HCEC 1CT (cell line): Measurements from ENCODE around the gene LY86.
"Not testable (repeated sequence)": the region's sequence is repeated elsewhere in the genome, so short reads cannot be mapped to it uniquely, and the experiment has no call there.

Source experiments
- DNase-seq: peaks from one replicate; pipeline ENCODE4 v3.0.0-alpha.2; 2017

The LY86 gene

GRCh38 chr6:6596529-6597328 lies 8.2 kb downstream of the LY86 start:
- no peak for DNase-seq

GRCh38 chr6:6597682-6598081 lies 9.2 kb downstream of the LY86 start:
- DNase-seq: no peak

DNA sequence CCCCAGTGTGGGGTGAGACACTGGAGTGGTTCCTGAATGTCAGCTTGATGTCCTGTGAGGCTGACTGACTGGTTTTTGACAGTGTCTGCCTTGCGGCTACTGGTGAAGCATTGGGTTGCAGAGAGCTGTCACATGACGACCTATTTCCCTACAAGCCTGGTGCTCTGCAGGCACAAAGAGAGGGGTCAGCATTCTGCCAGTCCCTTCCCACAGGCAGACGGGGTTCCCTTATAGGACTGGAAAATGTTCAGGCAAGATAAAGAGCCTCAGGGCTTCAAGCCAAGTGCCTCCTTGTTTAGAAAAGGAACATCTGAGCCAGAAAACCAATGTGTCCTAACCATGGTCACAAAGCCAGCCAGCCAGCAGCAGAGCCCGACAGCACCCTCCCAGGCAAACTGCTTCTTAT lies 11.0 kb downstream of the LY86 start:
- DNase-seq: no peak

DNA sequence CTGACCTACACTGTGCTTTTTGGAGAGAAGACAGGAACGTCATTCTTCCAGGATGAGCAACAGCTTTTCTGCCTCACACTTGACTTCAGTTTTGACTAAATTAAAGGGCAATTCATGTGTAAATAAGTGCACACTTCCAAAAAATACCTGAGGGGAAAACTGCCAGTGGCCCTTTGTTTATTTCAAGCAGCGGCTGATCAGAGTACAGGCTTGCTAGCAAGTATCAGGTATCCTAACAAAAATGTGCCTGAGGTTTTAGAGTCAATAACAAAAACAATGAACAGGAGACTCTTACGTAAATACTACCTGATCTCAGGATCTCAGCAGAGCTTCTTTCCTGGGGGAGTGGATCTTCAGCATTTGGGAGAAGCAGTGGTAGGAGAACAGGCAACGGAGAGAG lies 12.4 kb downstream of the LY86 start:
- no peak for DNase-seq

DNA sequence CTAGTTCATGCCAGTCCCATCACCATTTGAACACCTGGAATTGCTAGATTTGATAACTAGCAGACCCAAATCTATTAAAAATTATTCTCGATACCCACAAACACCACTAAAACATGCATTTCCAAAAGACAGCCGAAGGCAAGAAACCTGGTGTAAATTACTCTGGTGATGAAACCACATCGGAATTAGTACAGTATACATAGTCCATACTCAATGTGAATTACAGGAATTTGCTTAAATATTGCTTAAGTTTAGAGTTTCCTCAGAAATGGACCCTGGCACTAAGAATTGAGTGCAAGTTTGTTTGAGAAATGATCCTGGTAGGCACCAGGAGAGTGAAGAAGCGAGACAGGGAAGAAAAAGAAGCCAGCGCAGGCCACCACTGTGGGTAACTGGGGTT lies 13.7 kb downstream of the LY86 start:
- DNase-seq: no peak

- DNase-seq: no peak
Measured at GRCh38 chr6:6603317-6603716, 14.8 kb downstream of the LY86 start.

DNA sequence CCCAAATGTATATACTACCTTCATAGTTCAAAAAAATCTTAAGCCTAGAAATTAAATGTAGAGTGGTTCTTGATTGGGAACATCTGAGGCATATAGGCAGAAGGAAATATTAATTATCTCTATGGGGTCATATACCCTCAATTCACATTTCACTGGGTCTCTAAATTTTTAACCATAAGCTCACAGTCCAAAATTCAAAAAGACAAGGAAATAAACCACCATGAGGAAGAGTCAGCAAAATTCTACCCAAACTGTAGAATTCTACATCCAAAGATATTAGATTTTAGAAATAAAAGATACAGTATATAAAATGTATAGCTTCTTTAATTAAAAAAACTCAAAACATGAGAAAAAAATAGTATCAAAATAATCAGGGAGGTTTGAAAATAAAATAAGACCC lies 15.5 kb downstream of the LY86 start:
- DNase-seq: no peak

GRCh38 chr6:6604566-6604965 lies 16.0 kb downstream of the LY86 start:
- DNase-seq: no peak

GRCh38 chr6:6605873-6606272 lies 17.4 kb downstream of the LY86 start:
- DNase-seq: no peak

GRCh38 chr6:6606391-6607030 lies 18.0 kb downstream of the LY86 start:
- not testable (repeated sequence) for DNase-seq

- no peak for DNase-seq
Measured at GRCh38 chr6:6609450-6609849, 20.9 kb downstream of the LY86 start.

DNA sequence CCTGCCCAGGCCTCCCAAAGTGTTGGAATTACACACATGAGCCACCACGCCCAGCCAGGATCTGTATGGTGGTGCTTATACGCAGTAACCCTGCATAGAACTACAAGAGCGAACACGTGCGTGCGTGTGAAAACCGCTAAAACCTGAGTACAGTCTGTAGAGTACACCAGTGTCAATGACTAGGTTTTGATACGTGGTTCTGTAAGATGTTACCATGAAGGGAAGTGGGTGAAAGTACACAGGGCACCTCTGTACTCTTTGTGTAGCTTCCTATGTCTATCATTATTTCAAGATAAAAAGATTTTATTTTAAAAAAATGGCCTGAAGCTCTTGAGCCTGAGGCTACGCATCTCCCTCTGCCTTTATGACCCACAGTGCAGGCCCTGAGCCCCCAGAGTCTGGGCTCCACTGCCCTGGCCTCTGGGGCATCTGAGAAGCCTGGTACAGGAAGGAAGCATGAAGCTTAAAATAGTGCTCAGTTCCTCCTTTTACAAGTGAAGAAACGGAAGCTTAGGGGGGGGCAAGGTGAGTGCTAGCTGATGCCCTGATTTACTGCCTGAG lies 21.6 kb downstream of the LY86 start:
- no peak for DNase-seq

DNA sequence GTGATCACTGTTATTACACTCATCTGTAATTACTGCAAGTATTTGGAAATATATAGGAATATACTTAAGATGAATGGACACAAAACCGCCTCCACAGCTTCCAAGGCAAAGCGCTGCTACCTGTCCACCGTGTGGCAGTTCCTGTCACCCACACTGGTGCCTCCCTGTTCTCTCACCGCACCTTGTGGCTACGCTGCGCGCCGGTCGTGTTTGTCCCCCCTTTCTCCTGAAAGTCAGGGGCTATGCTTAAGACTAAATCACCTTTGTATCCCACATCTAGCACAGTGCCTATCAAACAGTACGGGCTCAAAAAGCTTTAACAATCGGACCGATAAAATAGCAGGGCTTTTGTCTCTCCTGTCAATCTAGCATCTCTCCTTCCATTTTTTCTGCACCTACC lies 23.0 kb downstream of the LY86 start:
- no peak for DNase-seq

GRCh38 chr6:6612308-6612707 lies 23.8 kb downstream of the LY86 start:
- no peak for DNase-seq

DNA sequence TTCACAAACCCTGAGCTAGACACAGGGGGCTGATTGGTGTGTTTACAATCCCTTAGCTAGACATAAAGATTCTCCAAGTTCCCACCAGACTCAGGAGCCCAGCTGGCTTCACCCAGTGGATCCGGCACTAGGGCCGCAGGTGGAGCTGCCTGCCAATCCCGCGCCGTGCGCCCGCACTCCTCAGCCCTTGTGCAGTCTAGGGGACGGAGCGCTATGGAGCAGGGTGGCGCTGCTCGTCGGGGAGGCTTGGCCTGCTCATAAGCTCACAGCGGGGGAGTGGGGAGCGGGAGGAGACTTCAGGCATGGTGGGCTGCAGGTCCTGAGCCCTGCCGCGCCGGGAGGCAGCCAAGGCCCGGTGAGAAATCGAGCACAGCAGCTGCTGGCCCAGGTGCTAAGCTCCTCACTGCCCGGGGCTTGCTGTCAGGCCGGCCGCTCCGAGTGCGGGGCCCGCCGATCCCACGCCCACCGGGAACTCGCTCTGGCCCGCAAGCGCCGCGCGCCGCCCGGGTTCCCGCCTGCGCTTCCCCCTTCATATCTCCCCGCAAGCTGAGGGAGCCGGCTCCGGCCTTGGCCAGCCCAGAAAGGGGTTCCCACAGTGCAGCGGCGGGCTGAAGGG lies 24.7 kb downstream of the LY86 start:
- not testable (repeated sequence) for DNase-seq

- no peak for DNase-seq
Measured at GRCh38 chr6:6614096-6614982, 25.8 kb downstream of the LY86 start.

DNA sequence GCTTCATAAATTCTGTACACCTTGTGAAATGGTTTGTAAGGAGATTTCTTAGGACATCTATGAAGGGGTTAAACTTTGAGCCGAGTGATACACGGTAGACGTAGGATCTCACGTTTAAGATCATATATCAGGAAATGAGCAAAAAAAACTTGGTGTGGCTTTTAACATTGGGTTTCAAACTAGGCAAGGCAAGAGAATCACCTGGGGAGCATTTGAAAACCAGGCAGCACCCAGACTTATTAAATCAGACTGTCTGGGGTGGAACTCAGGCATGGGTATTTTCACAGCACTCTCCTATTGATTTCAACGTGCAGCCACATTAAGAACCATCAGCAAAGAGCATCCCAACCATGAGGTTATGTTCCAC lies 26.4 kb downstream of the LY86 start:
- no peak for DNase-seq

- DNase-seq: no peak
Measured at GRCh38 chr6:6616656-6617055, 28.1 kb downstream of the LY86 start.

- no peak for DNase-seq
Measured at GRCh38 chr6:6619021-6619794, 30.7 kb downstream of the LY86 start.

- no peak for DNase-seq
Measured at GRCh38 chr6:6620766-6621425, 32.4 kb downstream of the LY86 start.

- no peak for DNase-seq
Measured at GRCh38 chr6:6622501-6622900, 34.0 kb downstream of the LY86 start.

DNA sequence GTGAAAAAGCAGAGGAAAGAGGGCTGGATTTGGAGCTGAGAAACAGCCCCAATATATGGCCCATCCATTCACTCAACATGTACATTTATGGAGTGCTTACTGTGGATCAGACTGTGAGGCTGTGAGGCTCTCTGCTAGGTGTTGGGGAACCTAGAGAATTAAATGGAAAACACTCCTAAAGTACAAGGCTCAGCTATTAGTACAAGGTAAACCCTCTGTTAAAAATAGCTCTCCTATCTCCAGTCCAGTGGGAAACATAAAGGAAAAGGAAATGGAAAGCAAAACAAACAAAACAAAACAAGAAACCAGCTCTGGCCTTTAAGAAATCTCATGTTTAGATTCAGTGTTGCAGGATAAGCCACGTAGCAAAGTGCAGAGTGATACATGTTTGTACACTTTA lies 35.0 kb downstream of the LY86 start:
- no peak for DNase-seq
